MM.1S (cell line): ENCODE measurements around the gene MESD.
"Not testable (repeated sequence)": the region's sequence is repeated elsewhere in the genome, so short reads cannot be mapped to it uniquely, and the experiment has no call there.

Experiments
- EZH2phosphoT487 ChIP-seq: fragments of 300-600 bp; sonication (generic); IDR thresholded peaks from 2 replicates; pipeline ENCODE4 v1.6.1; 2018; ENCODE audit warnings: antibody characterized with exemption, low read length
- TF ChIP-seq, protein P1 (sequence below): fragments of 300-600 bp; sonication (generic); IDR thresholded peaks from 2 replicates; pipeline ENCODE4 v1.5.1; 2016; ENCODE audit warnings: antibody characterized with exemption, low read length, mixed read lengths

DNA sequence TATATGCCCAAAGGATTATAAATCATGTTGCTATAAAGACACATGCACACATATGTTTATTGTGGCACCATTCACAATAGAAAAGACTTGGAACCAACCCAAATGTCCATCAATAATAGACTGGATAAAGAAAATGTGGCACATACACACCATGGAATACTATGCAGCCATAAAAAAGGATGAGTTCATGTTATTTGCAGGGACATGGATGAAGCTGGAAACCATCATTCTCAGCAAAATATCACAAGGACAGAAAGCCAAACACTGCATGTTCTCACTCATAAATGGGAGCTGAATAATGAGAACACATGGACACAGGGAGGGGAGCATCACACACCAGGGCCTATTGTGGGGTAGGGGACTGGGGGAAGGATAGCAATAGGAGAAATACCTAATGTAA, 24.2 kb downstream of the MESD start:
- TF ChIP-seq, protein P1, sequence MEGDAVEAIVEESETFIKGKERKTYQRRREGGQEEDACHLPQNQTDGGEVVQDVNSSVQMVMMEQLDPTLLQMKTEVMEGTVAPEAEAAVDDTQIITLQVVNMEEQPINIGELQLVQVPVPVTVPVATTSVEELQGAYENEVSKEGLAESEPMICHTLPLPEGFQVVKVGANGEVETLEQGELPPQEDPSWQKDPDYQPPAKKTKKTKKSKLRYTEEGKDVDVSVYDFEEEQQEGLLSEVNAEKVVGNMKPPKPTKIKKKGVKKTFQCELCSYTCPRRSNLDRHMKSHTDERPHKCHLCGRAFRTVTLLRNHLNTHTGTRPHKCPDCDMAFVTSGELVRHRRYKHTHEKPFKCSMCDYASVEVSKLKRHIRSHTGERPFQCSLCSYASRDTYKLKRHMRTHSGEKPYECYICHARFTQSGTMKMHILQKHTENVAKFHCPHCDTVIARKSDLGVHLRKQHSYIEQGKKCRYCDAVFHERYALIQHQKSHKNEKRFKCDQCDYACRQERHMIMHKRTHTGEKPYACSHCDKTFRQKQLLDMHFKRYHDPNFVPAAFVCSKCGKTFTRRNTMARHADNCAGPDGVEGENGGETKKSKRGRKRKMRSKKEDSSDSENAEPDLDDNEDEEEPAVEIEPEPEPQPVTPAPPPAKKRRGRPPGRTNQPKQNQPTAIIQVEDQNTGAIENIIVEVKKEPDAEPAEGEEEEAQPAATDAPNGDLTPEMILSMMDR: not testable (repeated sequence)
- not testable (repeated sequence) for TF ChIP-seq EZH2phosphoT487
